ENCODE data around the gene LRBA.

DNA sequence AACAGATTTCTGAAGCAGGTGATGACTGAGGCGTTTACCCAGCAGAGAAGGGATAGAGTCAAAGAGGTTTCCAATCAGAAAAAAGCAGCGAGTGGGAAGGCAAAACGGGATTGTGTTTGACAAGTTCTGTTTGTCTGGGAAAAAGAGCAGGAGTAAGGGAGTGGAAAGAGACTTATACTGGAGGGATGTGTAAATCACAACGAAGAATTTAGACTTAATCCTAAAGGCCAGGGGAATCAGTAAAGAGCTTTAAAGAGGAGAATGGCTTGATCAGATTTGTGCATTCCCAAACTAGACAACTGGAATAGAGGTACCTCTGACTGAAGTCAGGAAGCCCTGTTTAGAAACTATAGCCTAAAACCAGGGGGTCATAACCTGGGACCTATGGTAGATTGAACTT, 31.5 kb upstream of the LRBA start:
- no peak for TF ChIP-seq POLR2A (IDR thresholded peaks at IDR 0.05)
- TF ChIP-seq, protein P1, sequence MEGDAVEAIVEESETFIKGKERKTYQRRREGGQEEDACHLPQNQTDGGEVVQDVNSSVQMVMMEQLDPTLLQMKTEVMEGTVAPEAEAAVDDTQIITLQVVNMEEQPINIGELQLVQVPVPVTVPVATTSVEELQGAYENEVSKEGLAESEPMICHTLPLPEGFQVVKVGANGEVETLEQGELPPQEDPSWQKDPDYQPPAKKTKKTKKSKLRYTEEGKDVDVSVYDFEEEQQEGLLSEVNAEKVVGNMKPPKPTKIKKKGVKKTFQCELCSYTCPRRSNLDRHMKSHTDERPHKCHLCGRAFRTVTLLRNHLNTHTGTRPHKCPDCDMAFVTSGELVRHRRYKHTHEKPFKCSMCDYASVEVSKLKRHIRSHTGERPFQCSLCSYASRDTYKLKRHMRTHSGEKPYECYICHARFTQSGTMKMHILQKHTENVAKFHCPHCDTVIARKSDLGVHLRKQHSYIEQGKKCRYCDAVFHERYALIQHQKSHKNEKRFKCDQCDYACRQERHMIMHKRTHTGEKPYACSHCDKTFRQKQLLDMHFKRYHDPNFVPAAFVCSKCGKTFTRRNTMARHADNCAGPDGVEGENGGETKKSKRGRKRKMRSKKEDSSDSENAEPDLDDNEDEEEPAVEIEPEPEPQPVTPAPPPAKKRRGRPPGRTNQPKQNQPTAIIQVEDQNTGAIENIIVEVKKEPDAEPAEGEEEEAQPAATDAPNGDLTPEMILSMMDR (IDR thresholded peaks at IDR 0.05), result no peak

Data from testis (tissue), 2 donors.